ENCODE results near the gene GPR39. TPM values are rescaled to one million over a fixed set of nuclear protein-coding genes. Genes with fewer than 3 reads are reported as not detected.

Gene GPR39
- total and polyA plus RNA-seq, 2 donors (not counting 3 experiments of a cell fraction or from before 2014, with no cell fraction given) = 0.03 to 0.20 TPM

GRCh38 chr2:132659331-132659730 is 242.7 kb downstream of the GPR39 start:
- no peak for DNase-seq (ENCODE audit: low read depth, low spot score)
- Histone ChIP-seq H3K9me3 (replicated peaks; ENCODE audit: control insufficient read depth, insufficient read depth, low read length) (no peaks in the 10 kb centered on the region), H3K4me3 (replicated peaks in 1 of 3; ENCODE audit: insufficient read depth in 1 of 3, low read depth in 1 of 3, low read length in 3 of 3) (no peak overlapping the region), H4K20me1 (replicated peaks; ENCODE audit: control insufficient read depth, extremely low read depth, insufficient read depth, low read length) (no peaks in the 10 kb centered on the region), H3K27me3 (ENCODE audit: control insufficient read depth in 2 of 2, insufficient read depth in 2 of 2, low read length in 2 of 2) (no peaks in the 10 kb centered on the region), H3K9ac (replicated peaks; ENCODE audit: extremely low read depth, insufficient read depth, low read length) (no peak overlapping the region), H3K36me3 (ENCODE audit: control insufficient read depth in 2 of 2, extremely low read depth in 1 of 2, insufficient read depth in 2 of 2, low read length in 2 of 2) (peaks cover 0 to 20% of the 10 kb centered on the region in 2 experiments), H3K9me1 (replicated peaks; ENCODE audit: control insufficient read depth, extremely low read depth, insufficient read depth, low read length) (no peaks in the 10 kb centered on the region), H2AFZ (ENCODE audit: low read depth, low read length) (no peak overlapping the region), H3K4me1 (ENCODE audit: control insufficient read depth, extremely low read depth, insufficient read depth, low read length) (no peaks in the 10 kb centered on the region), H3K27ac (ENCODE audit: insufficient read depth, low read depth, low read length) (no peak overlapping the region), H3K79me2 (ENCODE audit: control insufficient read depth, insufficient read depth, low read length) (peaks cover 1% of the 10 kb centered on the region), H3K4me2 (ENCODE audit: insufficient read depth, low read length) (no peak overlapping the region)
- BruUV-seq (replicated peaks) = no TSS peak
- intact Hi-C loops (cut with micrococcal nuclease) = loop anchor here (10.0 kb wide), 1 partner anchor 395 kb away; no protein-coding TSS in a partner anchor
- TF ChIP-seq EZH2 (IDR thresholded peaks at IDR 0.05; ENCODE audit: borderline replicate concordance, low read depth, low read length, severe bottlenecking) (no peak), POLR2AphosphoS5 (IDR thresholded peaks at IDR 0.05; ENCODE audit: insufficient read depth, low read depth, low read length) (no peak), CTCF (IDR thresholded peaks at IDR 0.05; ENCODE audit: extremely low read depth in 1 of 2, insufficient read depth in 1 of 2, low read depth in 1 of 2, low read length in 2 of 2) (no peak), JUN (IDR thresholded peaks at IDR 0.05; ENCODE audit: borderline replicate concordance, insufficient read depth, insufficient read length, low read depth) (no peak), MYC (IDR thresholded peaks at IDR 0.05; ENCODE audit: low read depth, low read length) (no peak), POLR2A (IDR thresholded peaks at IDR 0.05; ENCODE audit: low read depth, low read length) (no peak), FOS (IDR thresholded peaks at IDR 0.05; ENCODE audit: borderline replicate concordance, insufficient read depth, low read length) (no peak), GATA2 (IDR thresholded peaks at IDR 0.05; ENCODE audit: insufficient read depth, insufficient read length, low read depth, low read length) (no peak), MAX (IDR thresholded peaks at IDR 0.05; ENCODE audit: insufficient read depth, insufficient read length) (no peak)
- FAIRE-seq = no peak
- dilution Hi-C loops (cut with MboI; ENCODE audit: extremely low pct_ligation_motif_present, low sequenced_read_pairs) = no loop called here
- ChIA-PET CTCF (interaction anchor here (0.7 to 3.3 kb wide), 8 partner anchors 8 to 1185 kb away, joined by 3 to 18 read pairs (median 3); no protein-coding TSS in a partner anchor), POLR2A (no interaction called here)
